GM13976 (cell line): ENCODE results near the gene CPSF4L.

Experiments used
- DNase-seq: peaks from one replicate; pipeline ENCODE4 v3.0.0; 2012; ENCODE audit warnings: low spot score
- in situ Hi-C: fragments of 300-500 bp; cut with MboI; formaldehyde crosslinking; loops from one replicate; pipeline ENCODE4 v1.12.0; 2022; ENCODE audit warnings: low sequenced_read_pairs, mixed read lengths, inconsistent platforms; ENCODE audit not compliant: unreplicated experiment
- TF ChIP-seq, protein P1 (sequence below): IDR thresholded peaks from 2 replicates; pipeline ENCODE4 v1.5.1; 2012; ENCODE audit warnings: borderline replicate concordance, mild to moderate bottlenecking; ENCODE audit not compliant: insufficient read depth; ENCODE audit errors: extremely low read depth, missing control alignments, control extremely low read depth

CPSF4L gene

DNA sequence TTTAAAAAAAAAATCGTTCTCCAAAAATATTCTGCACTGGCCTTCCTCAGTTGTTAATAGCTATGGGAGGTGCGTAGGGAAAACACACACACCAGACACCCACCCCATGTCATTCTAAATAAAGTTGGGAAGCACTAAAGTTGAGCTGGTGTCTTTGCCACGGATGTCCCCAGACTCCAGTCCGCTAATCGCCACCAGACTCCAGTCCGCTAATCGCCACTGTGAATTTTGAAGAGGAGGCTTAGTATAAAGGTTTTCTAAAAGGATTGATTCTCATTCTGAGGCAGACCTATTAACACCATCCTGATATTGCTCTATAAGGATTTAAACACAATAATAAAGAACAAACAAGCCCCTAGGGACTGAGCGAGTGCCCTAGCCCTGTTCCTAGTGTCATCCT lies 22.7 kb upstream of the CPSF4L start:
- in situ Hi-C loops = no loop called here
- no peak for DNase-seq
- TF ChIP-seq, protein P1, sequence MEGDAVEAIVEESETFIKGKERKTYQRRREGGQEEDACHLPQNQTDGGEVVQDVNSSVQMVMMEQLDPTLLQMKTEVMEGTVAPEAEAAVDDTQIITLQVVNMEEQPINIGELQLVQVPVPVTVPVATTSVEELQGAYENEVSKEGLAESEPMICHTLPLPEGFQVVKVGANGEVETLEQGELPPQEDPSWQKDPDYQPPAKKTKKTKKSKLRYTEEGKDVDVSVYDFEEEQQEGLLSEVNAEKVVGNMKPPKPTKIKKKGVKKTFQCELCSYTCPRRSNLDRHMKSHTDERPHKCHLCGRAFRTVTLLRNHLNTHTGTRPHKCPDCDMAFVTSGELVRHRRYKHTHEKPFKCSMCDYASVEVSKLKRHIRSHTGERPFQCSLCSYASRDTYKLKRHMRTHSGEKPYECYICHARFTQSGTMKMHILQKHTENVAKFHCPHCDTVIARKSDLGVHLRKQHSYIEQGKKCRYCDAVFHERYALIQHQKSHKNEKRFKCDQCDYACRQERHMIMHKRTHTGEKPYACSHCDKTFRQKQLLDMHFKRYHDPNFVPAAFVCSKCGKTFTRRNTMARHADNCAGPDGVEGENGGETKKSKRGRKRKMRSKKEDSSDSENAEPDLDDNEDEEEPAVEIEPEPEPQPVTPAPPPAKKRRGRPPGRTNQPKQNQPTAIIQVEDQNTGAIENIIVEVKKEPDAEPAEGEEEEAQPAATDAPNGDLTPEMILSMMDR = no peak

DNA sequence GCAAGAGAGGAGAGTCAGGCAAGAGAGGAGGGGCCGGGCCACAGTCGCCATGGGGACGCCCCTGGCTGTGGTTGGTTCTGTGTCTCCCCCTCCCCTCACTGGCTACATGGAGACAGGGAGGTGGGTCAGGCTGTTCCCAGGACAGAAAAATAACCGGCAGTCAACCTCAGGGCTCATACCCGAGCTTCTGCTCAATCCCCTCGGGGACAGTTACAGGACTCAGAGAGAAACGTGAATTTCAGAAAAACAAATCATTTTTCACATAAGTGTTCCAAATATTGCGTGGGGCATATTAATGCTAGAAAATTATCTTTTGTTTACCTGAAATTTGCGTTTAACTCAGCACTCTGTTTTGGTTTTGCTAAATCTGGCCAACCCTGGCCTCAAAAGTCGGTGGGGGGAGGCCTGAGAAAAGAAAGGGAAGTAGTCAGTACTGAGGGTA lies 22.2 kb upstream of the CPSF4L start:
- no peak for DNase-seq
- in situ Hi-C loops = no loop called here
- TF ChIP-seq, protein P1 = no peak

DNA sequence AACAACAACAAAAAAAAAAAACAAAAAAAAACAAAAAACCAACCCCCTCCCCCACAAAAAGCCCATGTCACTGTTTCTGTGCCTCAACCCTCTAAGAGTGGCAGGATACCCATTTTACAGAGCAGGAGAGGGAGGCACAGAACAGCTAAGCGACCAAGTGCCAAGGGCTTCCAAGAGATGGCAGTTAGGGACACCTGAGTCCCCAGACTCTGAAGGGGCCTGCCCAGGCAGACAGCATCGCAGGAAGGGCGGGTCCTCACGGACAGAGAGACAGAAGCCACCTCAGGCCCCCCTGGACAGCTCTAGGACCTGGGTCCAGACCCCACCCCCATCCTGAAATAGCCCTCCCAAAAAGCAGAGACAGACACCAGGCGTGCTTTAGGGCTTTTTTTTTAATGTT lies 21.6 kb upstream of the CPSF4L start:
- in situ Hi-C loops = no loop called here
- TF ChIP-seq, protein P1 = no peak
- no peak for DNase-seq

DNA sequence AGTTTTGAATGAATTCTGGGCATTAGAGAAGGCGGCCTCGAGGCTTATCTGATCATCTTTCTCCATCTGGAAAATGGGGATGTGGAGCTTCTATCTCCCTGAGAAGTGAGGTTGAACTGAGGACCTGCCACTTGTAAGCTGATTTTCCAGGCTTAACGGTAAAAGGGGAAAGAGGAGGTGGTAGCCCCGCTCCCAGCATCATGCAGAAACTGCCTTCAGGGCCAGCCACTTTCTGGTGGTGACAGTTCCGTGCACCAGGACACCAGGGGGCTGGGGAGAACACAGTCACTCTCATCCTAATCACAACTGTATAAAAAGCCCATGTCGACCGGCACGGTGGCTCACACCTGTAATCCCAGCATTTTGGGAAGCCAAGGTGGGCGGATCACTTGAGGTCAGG lies 20.9 kb upstream of the CPSF4L start:
- in situ Hi-C loops = no loop called here
- no peak for DNase-seq
- TF ChIP-seq, protein P1 = no peak

DNA sequence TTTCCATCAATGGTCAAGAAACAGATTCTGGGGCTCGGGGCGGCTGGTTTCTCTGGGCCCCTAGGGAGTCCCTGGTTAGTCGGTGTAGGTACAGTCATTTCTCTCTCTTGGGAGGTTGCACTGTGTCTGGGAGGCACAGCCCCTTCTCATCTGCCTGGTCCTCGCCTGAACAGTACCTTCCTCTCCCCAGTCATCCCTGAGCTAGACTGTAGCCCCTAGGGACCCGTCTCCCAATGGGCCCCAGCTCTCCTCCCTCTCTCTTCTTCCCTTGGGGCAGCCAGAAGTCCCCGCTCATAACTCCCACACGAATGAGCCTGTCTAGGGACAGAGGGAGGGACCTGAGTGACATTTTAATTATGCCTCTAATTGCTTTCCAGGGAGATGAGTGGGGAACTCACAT lies 20.2 kb upstream of the CPSF4L start:
- in situ Hi-C loops = no loop called here
- DNase-seq = peak; percentile 72
- TF ChIP-seq, protein P1 = no peak

DNA sequence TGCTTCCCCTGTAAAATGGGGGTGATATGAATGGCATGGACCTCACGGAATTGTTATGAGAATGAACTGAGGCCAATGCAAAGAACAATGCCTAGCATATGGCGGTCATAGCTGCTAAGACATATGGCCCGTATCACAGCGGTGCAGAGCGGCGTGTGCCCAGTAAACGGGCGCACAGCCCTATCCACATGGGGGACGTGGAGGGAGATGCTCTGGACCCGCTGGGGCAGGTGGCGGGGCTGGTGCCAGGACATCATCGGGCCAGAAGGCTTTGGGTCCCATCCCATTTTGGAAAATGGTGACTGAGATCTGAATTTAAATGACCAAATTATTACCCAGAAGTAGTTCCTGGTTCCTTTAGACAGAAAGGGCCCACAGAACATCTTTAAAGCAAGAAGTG lies 18.5 kb upstream of the CPSF4L start:
- TF ChIP-seq, protein P1 = no peak
- in situ Hi-C loops = no loop called here
- DNase-seq = no peak

DNA sequence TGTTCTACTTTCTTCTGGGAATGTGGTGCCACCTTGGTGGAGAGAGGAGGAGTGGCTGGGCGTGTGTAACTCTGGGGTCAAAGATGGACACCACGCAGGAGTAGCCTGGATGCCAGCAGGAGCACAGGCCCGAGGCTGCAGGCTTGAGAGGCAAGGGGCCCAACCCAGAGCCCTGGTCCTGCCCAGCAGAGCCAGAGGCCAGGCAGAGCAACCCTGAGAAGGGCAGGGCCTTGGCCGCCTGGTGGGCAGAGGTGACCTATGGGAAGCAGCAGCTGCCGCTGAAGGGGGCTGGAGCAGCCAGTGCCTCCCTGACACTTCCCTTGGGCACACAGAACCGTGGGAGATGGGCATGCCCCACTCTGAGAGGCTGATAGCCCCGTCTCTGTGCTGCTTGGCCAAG lies 18.0 kb upstream of the CPSF4L start:
- in situ Hi-C loops = no loop called here
- no peak for DNase-seq
- TF ChIP-seq, protein P1 = no peak
